Stimulated activated memory B cell treated with anti-CD40 and anti-IgM and Interleukin-4, amounts not matched to agents 10 μg/mL and 1 μg/mL and 100 μg/mL, for 72 hours (primary cell): ENCODE data around the gene LMO7.

Experiments used
- ATAC-seq: fragments of 150-1000 bp; cut with Tn5 transposase; 2 replicates; pipeline ENCODE4 v1.10.0; 2021
- H3K27ac Mint-ChIP-seq: one replicate; pipeline ENCODE4 v1.8.0; 2022; ENCODE audit warnings: mild to moderate bottlenecking, mixed read lengths
- H3K27me3 Mint-ChIP-seq: one replicate; pipeline ENCODE4 v1.8.0; 2022; ENCODE audit warnings: mixed read lengths
- H3K36me3 Mint-ChIP-seq: one replicate; pipeline ENCODE4 v1.8.0; 2022; ENCODE audit warnings: mixed read lengths
- H3K4me1 Mint-ChIP-seq: one replicate; pipeline ENCODE4 v1.8.0; 2022; ENCODE audit warnings: mixed read lengths
- H3K4me3 Mint-ChIP-seq: one replicate; pipeline ENCODE4 v1.8.0; 2022; ENCODE audit warnings: mild to moderate bottlenecking, moderate library complexity, mixed read lengths
- H3K9me3 Mint-ChIP-seq: one replicate; pipeline ENCODE4 v1.8.0; 2022; ENCODE audit warnings: mixed read lengths

Gene LMO7

GRCh38 chr13:75825161-75825560 lies 189.0 kb downstream of the LMO7 start:
- ATAC-seq, result no peak
- no peak overlapping the region for H3K4me3 Mint-ChIP-seq
- no peak overlapping the region for H3K27ac Mint-ChIP-seq
- no peaks in the 10 kb centered on the region for H3K4me1 Mint-ChIP-seq
- peaks cover 37% of the 10 kb centered on the region for H3K36me3 Mint-ChIP-seq
- no peaks in the 10 kb centered on the region for H3K27me3 Mint-ChIP-seq
- H3K9me3 Mint-ChIP-seq, result no peaks in the 10 kb centered on the region

- Mint-ChIP-seq H3K36me3 (peaks cover 37% of the 10 kb centered on the region), H3K27ac (no peak overlapping the region), H3K27me3 (no peaks in the 10 kb centered on the region), H3K4me3 (no peak overlapping the region), H3K4me1 (no peaks in the 10 kb centered on the region), H3K9me3 (no peaks in the 10 kb centered on the region)
- ATAC-seq, result no peak
These were observed 189.5 kb downstream of the LMO7 start for GRCh38 chr13:75825594-75825993.

GRCh38 chr13:75826391-75826790 lies 190.3 kb downstream of the LMO7 start:
- peaks cover 40% of the 10 kb centered on the region for H3K36me3 Mint-ChIP-seq
- no peak overlapping the region for H3K4me3 Mint-ChIP-seq
- peaks cover 4% of the 10 kb centered on the region for H3K9me3 Mint-ChIP-seq
- ATAC-seq, result no peak
- no peaks in the 10 kb centered on the region for H3K4me1 Mint-ChIP-seq
- H3K27me3 Mint-ChIP-seq, result no peaks in the 10 kb centered on the region
- H3K27ac Mint-ChIP-seq, result no peak overlapping the region

- Mint-ChIP-seq H3K27me3 (no peaks in the 10 kb centered on the region), H3K36me3 (peaks cover 32% of the 10 kb centered on the region), H3K27ac (no peak overlapping the region), H3K4me1 (no peaks in the 10 kb centered on the region), H3K4me3 (no peak overlapping the region), H3K9me3 (peaks cover 4% of the 10 kb centered on the region)
- no peak for ATAC-seq
These were observed 193.7 kb downstream of the LMO7 start for GRCh38 chr13:75829830-75830229.

- Mint-ChIP-seq H3K4me1 (no peaks in the 10 kb centered on the region), H3K27ac (no peak overlapping the region), H3K9me3 (peaks cover 4% of the 10 kb centered on the region), H3K27me3 (no peaks in the 10 kb centered on the region), H3K36me3 (peaks cover 32% of the 10 kb centered on the region), H3K4me3 (no peak overlapping the region)
- no peak for ATAC-seq
These were observed 194.7 kb downstream of the LMO7 start for GRCh38 chr13:75830842-75831241.

GRCh38 chr13:75831389-75831788 lies 195.3 kb downstream of the LMO7 start:
- H3K4me3 Mint-ChIP-seq, result no peak overlapping the region
- H3K27ac Mint-ChIP-seq, result no peak overlapping the region
- H3K36me3 Mint-ChIP-seq, result peaks cover 27% of the 10 kb centered on the region
- ATAC-seq, result no peak
- H3K27me3 Mint-ChIP-seq, result no peaks in the 10 kb centered on the region
- no peaks in the 10 kb centered on the region for H3K4me1 Mint-ChIP-seq
- H3K9me3 Mint-ChIP-seq, result peaks cover 4% of the 10 kb centered on the region

- Mint-ChIP-seq H3K9me3 (peaks cover 4% of the 10 kb centered on the region), H3K36me3 (peaks cover 21% of the 10 kb centered on the region), H3K27me3 (no peaks in the 10 kb centered on the region), H3K4me3 (no peak overlapping the region), H3K27ac (no peak overlapping the region), H3K4me1 (no peaks in the 10 kb centered on the region)
- ATAC-seq, result no peak
These were observed 196.7 kb downstream of the LMO7 start for GRCh38 chr13:75832812-75833211.

- H3K4me3 Mint-ChIP-seq, result no peak overlapping the region
- no peaks in the 10 kb centered on the region for H3K27me3 Mint-ChIP-seq
- ATAC-seq, result no peak
- no peaks in the 10 kb centered on the region for H3K9me3 Mint-ChIP-seq
- H3K27ac Mint-ChIP-seq, result no peak overlapping the region
- H3K36me3 Mint-ChIP-seq, result peaks cover 17% of the 10 kb centered on the region
- no peaks in the 10 kb centered on the region for H3K4me1 Mint-ChIP-seq
These were observed 200.3 kb downstream of the LMO7 start for GRCh38 chr13:75836441-75836840.

GRCh38 chr13:75838366-75839005 lies 202.4 kb downstream of the LMO7 start:
- Mint-ChIP-seq H3K4me3 (no peak overlapping the region), H3K27ac (no peak overlapping the region), H3K9me3 (no peaks in the 10 kb centered on the region), H3K27me3 (no peaks in the 10 kb centered on the region), H3K4me1 (no peaks in the 10 kb centered on the region), H3K36me3 (peaks cover 33% of the 10 kb centered on the region)
- ATAC-seq, result no peak

GRCh38 chr13:75839406-75839805 lies 203.3 kb downstream of the LMO7 start:
- no peak for ATAC-seq

GRCh38 chr13:75841905-75842304 lies 205.8 kb downstream of the LMO7 start:
- Mint-ChIP-seq H3K27me3 (no peaks in the 10 kb centered on the region), H3K4me3 (no peak overlapping the region), H3K9me3 (no peaks in the 10 kb centered on the region), H3K36me3 (peaks cover 33% of the 10 kb centered on the region), H3K27ac (no peak overlapping the region), H3K4me1 (no peaks in the 10 kb centered on the region)
- no peak for ATAC-seq

More at GRCh38 chr13:75839406-75839805, 203.3 kb downstream of the LMO7 start:
- Mint-ChIP-seq H3K4me1 (no peaks in the 10 kb centered on the region), H3K4me3 (no peak overlapping the region), H3K9me3 (no peaks in the 10 kb centered on the region), H3K36me3 (peaks cover 33% of the 10 kb centered on the region), H3K27ac (no peak overlapping the region), H3K27me3 (no peaks in the 10 kb centered on the region)

- Mint-ChIP-seq H3K27ac (no peak overlapping the region), H3K9me3 (no peaks in the 10 kb centered on the region), H3K27me3 (no peaks in the 10 kb centered on the region), H3K36me3 (peaks cover 33% of the 10 kb centered on the region), H3K4me1 (no peaks in the 10 kb centered on the region), H3K4me3 (no peak overlapping the region)
- no peak for ATAC-seq
These were observed 206.9 kb downstream of the LMO7 start for GRCh38 chr13:75843074-75843473.

GRCh38 chr13:75843991-75844390 lies 207.9 kb downstream of the LMO7 start:
- H3K4me3 Mint-ChIP-seq, result no peak overlapping the region
- no peaks in the 10 kb centered on the region for H3K27me3 Mint-ChIP-seq
- H3K27ac Mint-ChIP-seq, result no peak overlapping the region
- H3K36me3 Mint-ChIP-seq, result peaks cover 38% of the 10 kb centered on the region
- H3K4me1 Mint-ChIP-seq, result no peaks in the 10 kb centered on the region
- ATAC-seq, result no peak
- no peaks in the 10 kb centered on the region for H3K9me3 Mint-ChIP-seq

GRCh38 chr13:75847588-75847987 lies 211.5 kb downstream of the LMO7 start:
- Mint-ChIP-seq H3K9me3 (no peaks in the 10 kb centered on the region), H3K27me3 (no peaks in the 10 kb centered on the region)

GRCh38 chr13:75850916-75851315 lies 214.8 kb downstream of the LMO7 start:
- H3K4me1 Mint-ChIP-seq, result no peaks in the 10 kb centered on the region
- no peak for ATAC-seq
- peaks cover 27% of the 10 kb centered on the region for H3K36me3 Mint-ChIP-seq
- no peak overlapping the region for H3K27ac Mint-ChIP-seq
- H3K4me3 Mint-ChIP-seq, result no peak overlapping the region
- no peaks in the 10 kb centered on the region for H3K27me3 Mint-ChIP-seq
- no peaks in the 10 kb centered on the region for H3K9me3 Mint-ChIP-seq

More at GRCh38 chr13:75847588-75847987, 211.5 kb downstream of the LMO7 start:
- Mint-ChIP-seq H3K36me3 (peaks cover 22% of the 10 kb centered on the region), H3K27ac (no peak overlapping the region), H3K4me3 (no peak overlapping the region), H3K4me1 (no peaks in the 10 kb centered on the region)
- no peak for ATAC-seq

GRCh38 chr13:75855216-75855615 lies 219.1 kb downstream of the LMO7 start:
- no peak overlapping the region for H3K27ac Mint-ChIP-seq
- no peak overlapping the region for H3K4me3 Mint-ChIP-seq
- no peaks in the 10 kb centered on the region for H3K4me1 Mint-ChIP-seq
- no peak for ATAC-seq
- H3K36me3 Mint-ChIP-seq, result peaks cover 22% of the 10 kb centered on the region
- no peaks in the 10 kb centered on the region for H3K27me3 Mint-ChIP-seq
- no peaks in the 10 kb centered on the region for H3K9me3 Mint-ChIP-seq
